HCT116 (cell line): ENCODE results near the gene APBA2. TPM values are rescaled to one million over a fixed set of nuclear protein-coding genes. Genes with fewer than 3 reads are reported as not detected.

Experiments used
- ATAC-seq: fragments of 200-7000 bp; cut with Tn5 transposase; 2 replicates; pipeline ENCODE4 v1.9.1; 2020; ENCODE audit warnings: mild to moderate bottlenecking, moderate library complexity
- BruUV-seq: library from RNA; stranded (reverse); fragments of 400-500 nt; replicated peaks from 2 replicates; lab custom pipeline; 2021; lab: Mats Ljungman, UMichigan
- CTCF ChIA-PET: fragments of 300-600 bp; sonication (Branson Sonifier 250); formaldehyde crosslinking; loops from one replicate; lab custom pipeline; 2021; ENCODE audit warnings: antibody characterized with exemption; lab: Charles Lee
- POLR2A ChIA-PET: fragments of 300-600, 350-600 bp; sonication (Branson Sonifier 250); formaldehyde crosslinking; loops from one replicate; lab custom pipeline; 2021; ENCODE audit warnings: antibody characterized with exemption; lab: Charles Lee
- RAD21 ChIA-PET, 2 experiments: fragments of 300-600 bp; sonication (Branson Sonifier 250); formaldehyde crosslinking; loops; one replicate each; lab custom pipeline; 2023; ENCODE audit warnings: low total read pairs in 2 of 2; ENCODE audit not compliant: uncharacterized antibody in 2 of 2, unreplicated experiment in 2 of 2, low non-redundant PET in 1 of 2; lab: Charles Lee
- DNase-seq: peaks from one replicate; pipeline ENCODE4 v3.0.0-alpha.2; 2010; ENCODE audit warnings: low read depth, low spot score
- H2AFZ ChIP-seq: fragments of 200-600 bp; shearing (Covaris generic), sonication (generic); 2 replicates; pipeline ENCODE4 v1.6.1; 2017; ENCODE audit warnings: low read depth, mixed run types, mixed read lengths, antibody characterized with exemption, low read length; ENCODE audit not compliant: poor library complexity, severe bottlenecking
- H3K27ac ChIP-seq: 2 replicates; pipeline ENCODE4 v1.5.1; 2012; ENCODE audit warnings: low read depth, low read length
- H3K27me3 ChIP-seq: fragments of 200-600 bp; sonication (generic); 2 replicates; pipeline ENCODE4 v1.6.1; 2016; ENCODE audit warnings: mixed run types, low read length, mixed read lengths; ENCODE audit not compliant: insufficient read depth
- H3K36me3 ChIP-seq, 2 experiments: fragments of 200-500 bp in 1 of 2; fragments of 200-600 bp in 1 of 2; sonication (Bioruptor generic) in 1 of 2; sonication (generic) in 1 of 2; 2 replicates each; pipeline versions ENCODE4 v1.5.1 to v1.6.1; 2014 to 2016; ENCODE audit warnings: low read length in 2 of 2, inconsistent platforms in 1 of 2, mixed read lengths in 1 of 2, mixed run types in 1 of 2; ENCODE audit not compliant: insufficient read depth in 2 of 2, control insufficient read depth in 1 of 2
- H3K4me1 ChIP-seq, 2 experiments: fragments of 200-600 bp in 1 of 2; sonication (generic) in 1 of 2; 2 replicates each; pipeline versions ENCODE4 v1.5.1 to v1.6.1; 2012 to 2017; ENCODE audit warnings: low read length in 2 of 2, inconsistent platforms in 1 of 2, mild to moderate bottlenecking in 1 of 2, mixed read lengths in 1 of 2, mixed run types in 1 of 2, moderate library complexity in 1 of 2; ENCODE audit not compliant: insufficient read depth in 2 of 2, control insufficient read depth in 1 of 2
- H3K4me2 ChIP-seq: fragments of 200-600 bp; sonication (generic); 2 replicates; pipeline ENCODE4 v1.6.1; 2017; ENCODE audit warnings: mixed run types, low read length, mixed read lengths
- H3K4me3 ChIP-seq, 2 experiments: fragments of 200-600 bp in 1 of 2; sonication (generic) in 1 of 2; replicated peaks in 1 of 2; 2 replicates each; pipeline ENCODE4 v1.5.1; 2011 to 2016; ENCODE audit warnings: low read length in 2 of 2, control low read depth in 1 of 2, low read depth in 1 of 2, mild to moderate bottlenecking in 1 of 2, mixed read lengths in 1 of 2, mixed run types in 1 of 2
- H3K79me2 ChIP-seq: fragments of 200-600 bp; sonication (generic); 2 replicates; pipeline ENCODE4 v1.6.1; 2017; ENCODE audit warnings: mild to moderate bottlenecking, mixed run types, low read length, moderate library complexity, mixed read lengths; ENCODE audit not compliant: insufficient read depth
- H3K9ac ChIP-seq: fragments of 200-600 bp; sonication (generic); 2 replicates; pipeline ENCODE4 v1.6.1; 2016; ENCODE audit warnings: low read length, mixed read lengths
- H3K9me2 ChIP-seq: fragments of 200-600 bp; sonication (generic), shearing (Covaris generic); 2 replicates; pipeline ENCODE4 v1.6.1; 2017; ENCODE audit warnings: mixed run types, mild to moderate bottlenecking, moderate library complexity; ENCODE audit not compliant: insufficient read depth
- H3K9me3 ChIP-seq, 2 experiments: fragments of 200-500 bp in 1 of 2; fragments of 200-600 bp in 1 of 2; sonication (Bioruptor generic) in 1 of 2; sonication (generic) in 1 of 2; 2 replicates each; pipeline ENCODE4 v1.6.1; 2014 to 2017; ENCODE audit warnings: low read length in 2 of 2, mixed read lengths in 2 of 2, inconsistent platforms in 1 of 2, low read depth in 1 of 2, mild to moderate bottlenecking in 1 of 2, mixed run types in 1 of 2, moderate library complexity in 1 of 2; ENCODE audit not compliant: control insufficient read depth in 1 of 2, insufficient read depth in 1 of 2
- H4K20me1 ChIP-seq: fragments of 200-600 bp; sonication (generic), shearing (Covaris generic); 2 replicates; pipeline ENCODE4 v1.6.1; 2017; ENCODE audit warnings: mixed run types, mild to moderate bottlenecking, moderate library complexity; ENCODE audit not compliant: insufficient read depth
- CEBPB ChIP-seq: IDR thresholded peaks from 2 replicates; pipeline ENCODE4 v1.6.1; 2012; ENCODE audit warnings: low read depth
- EGR1 ChIP-seq: IDR thresholded peaks from 2 replicates; pipeline ENCODE4 v1.6.1; 2012; ENCODE audit warnings: low read depth
- ELF1 ChIP-seq: IDR thresholded peaks from 2 replicates; pipeline ENCODE4 v1.6.1; 2012; ENCODE audit warnings: low read depth, borderline replicate concordance
- EZH2 ChIP-seq: fragments of 200-600 bp; sonication (generic); IDR thresholded peaks from 2 replicates; pipeline ENCODE4 v1.6.1; 2017; ENCODE audit warnings: antibody characterized with exemption, mixed run types
- EZH2phosphoT487 ChIP-seq: fragments of 200-600 bp; IDR thresholded peaks from 2 replicates; pipeline ENCODE4 v1.6.1; 2018; ENCODE audit warnings: antibody characterized with exemption, borderline replicate concordance
- FOSL1 ChIP-seq: IDR thresholded peaks from 2 replicates; pipeline ENCODE4 v1.6.1; 2012; ENCODE audit warnings: low read depth
- JUND ChIP-seq: IDR thresholded peaks from 2 replicates; pipeline ENCODE4 v1.6.1; 2012
- POLR2A ChIP-seq: IDR thresholded peaks from 2 replicates; pipeline ENCODE4 v1.7.0; 2011; ENCODE audit warnings: borderline replicate concordance; ENCODE audit not compliant: insufficient read depth, insufficient read length; ENCODE audit errors: extremely low read depth
- POLR2AphosphoS5 ChIP-seq: IDR thresholded peaks from 2 replicates; pipeline ENCODE4 v1.6.1; 2011; ENCODE audit warnings: mild to moderate bottlenecking, low read depth, low read length, moderate library complexity
- RAD21 ChIP-seq: IDR thresholded peaks from 2 replicates; pipeline ENCODE4 v1.6.1; 2012; ENCODE audit warnings: low read depth, mild to moderate bottlenecking
- TCF7L2 ChIP-seq: IDR thresholded peaks from 2 replicates; pipeline ENCODE4 v1.7.0; 2011; ENCODE audit warnings: borderline replicate concordance, inconsistent platforms; ENCODE audit not compliant: insufficient read depth, insufficient read length; ENCODE audit errors: extremely low read depth
- YY1 ChIP-seq: IDR thresholded peaks from 2 replicates; pipeline ENCODE4 v1.6.1; 2011; ENCODE audit warnings: low read length, low read depth, moderate library complexity, mild to moderate bottlenecking; ENCODE audit not compliant: insufficient replicate concordance; ENCODE audit errors: extremely low read depth
- ZBTB33 ChIP-seq: IDR thresholded peaks from 2 replicates; pipeline ENCODE4 v1.6.1; 2011; ENCODE audit warnings: mild to moderate bottlenecking, low read length, moderate library complexity; ENCODE audit not compliant: insufficient replicate concordance; ENCODE audit errors: extremely low read depth
- ZFX ChIP-seq: fragments of 450-650 bp; IDR thresholded peaks from 2 replicates; pipeline ENCODE4 v1.6.1; 2017
- intact Hi-C: fragments of 100-400 bp; cut with micrococcal nuclease; formaldehyde crosslinking; loops from 2 replicates; pipeline ENCODE4 v1.10.0; 2022
- total RNA-seq: library from RNA; stranded (reverse); gene quantifications from one replicate; pipeline ENCODE4 v1.2.1, GENCODE V29; 2021; ENCODE audit not compliant: unreplicated experiment

APBA2 gene
- total RNA-seq, 1 experiment from 2014 or later: 0.47 TPM

GRCh38 chr15:28895566-28895965 lies 9.8 kb downstream of the APBA2 start:
- Histone ChIP-seq H3K27me3 (no peaks in the 10 kb centered on the region), H3K4me2 (no peak overlapping the region), H4K20me1 (no peaks in the 10 kb centered on the region), H3K4me1 (peaks cover 2 to 7% of the 10 kb centered on the region in 2 experiments; a peak in 3 of 4 replicates)
- intact Hi-C loops: no loop called here
- TF ChIP-seq ELF1 (no peak), TCF7L2 (no peak), CEBPB (no peak), FOSL1 (no peak), EGR1 (no peak), EZH2phosphoT487 (no peak), RAD21 (no peak), JUND (no peak), ZFX (no peak), YY1 (no peak), ZBTB33 (no peak), POLR2A (no peak), EZH2 (no peak), POLR2AphosphoS5 (no peak)
- TF ChIP-seq, all 23 proteins: peak for 0
- no TSS peak for BruUV-seq
- Histone ChIP-seq H2AFZ (no peak overlapping the region), H3K9ac (no peak overlapping the region), H3K79me2 (no peaks in the 10 kb centered on the region), H3K27ac (no peak overlapping the region), H3K9me2 (no peaks in the 10 kb centered on the region), H3K36me3 (no peaks in the 10 kb centered on the region), H3K4me3 (no peak overlapping the region), H3K9me3 (no peaks in the 10 kb centered on the region)
- no peak for ATAC-seq
- no peak for DNase-seq
- ChIA-PET POLR2A (no interaction called here), CTCF (no interaction called here), RAD21 (no interaction called here)
